PC-3 (cell line): ENCODE measurements around the gene IRGM. TPM values are rescaled to one million over a fixed set of nuclear protein-coding genes. Genes with fewer than 3 reads are reported as not detected.

Experiments
- ATAC-seq: fragments of 200-7000 bp; cut with Tn5 transposase; 2 replicates; pipeline ENCODE4 v1.9.1; 2020; ENCODE audit warnings: mild to moderate bottlenecking, moderate library complexity
- BruUV-seq: library from RNA; stranded (reverse); fragments of 400-500 nt; replicated peaks from 2 replicates; lab custom pipeline; 2021; lab: Mats Ljungman, UMichigan
- CTCF ChIA-PET: fragments of 300-600 bp; sonication (Branson Sonifier 250); formaldehyde crosslinking; loops from one replicate; lab custom pipeline; 2022; ENCODE audit warnings: antibody characterized with exemption; lab: Charles Lee
- POLR2A ChIA-PET: fragments of 300-600 bp; sonication (Branson Sonifier 250); formaldehyde crosslinking; loops from one replicate; lab custom pipeline; 2022; ENCODE audit warnings: antibody characterized with exemption; ENCODE audit not compliant: unreplicated experiment; lab: Charles Lee
- DNase-seq: peaks from one replicate; pipeline ENCODE4 v3.0.0-alpha.2; 2015
- H2AFZ ChIP-seq: fragments of 300-600 bp; sonication (generic); 2 replicates; pipeline ENCODE4 v1.6.0; 2016; ENCODE audit warnings: antibody characterized with exemption, low read length
- H3F3A ChIP-seq: fragments of 300-600 bp; sonication (generic); one replicate; pipeline ENCODE4 v1.6.0; 2017; ENCODE audit warnings: antibody characterized with exemption, low read length, control low read depth, mild to moderate bottlenecking; ENCODE audit not compliant: unreplicated experiment
- H3K27ac ChIP-seq: fragments of 300-600 bp; sonication (generic); 2 replicates; pipeline ENCODE4 v1.5.1; 2016; ENCODE audit warnings: mild to moderate bottlenecking, low read length
- H3K27me3 ChIP-seq: fragments of 300-600 bp; sonication (generic); 2 replicates; pipeline ENCODE4 v1.6.1; 2016; ENCODE audit warnings: low read length, mixed read lengths
- H3K36me3 ChIP-seq: fragments of 300-600 bp; sonication (generic); 2 replicates; pipeline ENCODE4 v1.6.1; 2016; ENCODE audit warnings: low read depth, mixed run types, low read length, mixed read lengths
- H3K4me1 ChIP-seq: fragments of 300-600 bp; sonication (generic); 2 replicates; pipeline ENCODE4 v1.5.1; 2016; ENCODE audit warnings: low read length; ENCODE audit not compliant: insufficient read depth
- H3K4me2 ChIP-seq: fragments of 300-600 bp; sonication (generic); 2 replicates; pipeline ENCODE4 v1.6.0; 2016; ENCODE audit warnings: low read length
- H3K4me3 ChIP-seq: fragments of 300-600 bp; sonication (generic); 2 replicates; pipeline ENCODE4 v1.5.1; 2016; ENCODE audit warnings: mild to moderate bottlenecking, low read length, mixed read lengths
- H3K79me2 ChIP-seq: fragments of 300-600 bp; sonication (generic); 2 replicates; pipeline ENCODE4 v1.6.1; 2017; ENCODE audit warnings: low read length, mixed read lengths
- H3K9ac ChIP-seq: fragments of 300-600 bp; sonication (generic); 2 replicates; pipeline ENCODE4 v1.6.0; 2016; ENCODE audit warnings: mild to moderate bottlenecking, low read length
- H3K9me2 ChIP-seq: fragments of 300-600 bp; sonication (generic); replicated peaks from 2 replicates; pipeline ENCODE4 v1.6.1; 2016; ENCODE audit warnings: mixed run types, low read length, mixed read lengths
- H3K9me3 ChIP-seq: fragments of 300-600 bp; sonication (generic); 2 replicates; pipeline ENCODE4 v1.6.1; 2016; ENCODE audit warnings: low read length, mixed read lengths
- H4K20me1 ChIP-seq: fragments of 300-600 bp; sonication (generic); 2 replicates; pipeline ENCODE4 v1.6.1; 2016; ENCODE audit warnings: low read length, mixed read lengths
- CTCF ChIP-seq: fragments of 300-600 bp; sonication (generic); conservative IDR thresholded peaks from 2 replicates; pipeline ENCODE4 v1.5.1; 2017; ENCODE audit warnings: antibody characterized with exemption, low read depth, mild to moderate bottlenecking, low read length
- EZH2 ChIP-seq: fragments of 300-600 bp; sonication (generic); IDR thresholded peaks from one replicate; pipeline ENCODE4 v1.6.1; 2017; ENCODE audit warnings: antibody characterized with exemption, mild to moderate bottlenecking, low read length; ENCODE audit not compliant: unreplicated experiment
- EZH2phosphoT487 ChIP-seq: fragments of 300-600 bp; sonication (generic); IDR thresholded peaks from 2 replicates; pipeline ENCODE4 v1.6.1; 2018; ENCODE audit warnings: mild to moderate bottlenecking, antibody characterized with exemption, low read length, borderline replicate concordance
- intact Hi-C: fragments of 100-400 bp; cut with micrococcal nuclease; formaldehyde crosslinking; loops from 2 replicates; pipeline ENCODE4 v1.9.0; 2023
- total RNA-seq: library from RNA; depleted of rRNA; stranded (reverse); fragments of >200 nt; gene quantifications from 2 replicates; pipeline ENCODE4 v1.2.3, GENCODE V29; 2014

Gene IRGM
- total RNA-seq, 1 experiment from 2014 or later, result not detected

DNA sequence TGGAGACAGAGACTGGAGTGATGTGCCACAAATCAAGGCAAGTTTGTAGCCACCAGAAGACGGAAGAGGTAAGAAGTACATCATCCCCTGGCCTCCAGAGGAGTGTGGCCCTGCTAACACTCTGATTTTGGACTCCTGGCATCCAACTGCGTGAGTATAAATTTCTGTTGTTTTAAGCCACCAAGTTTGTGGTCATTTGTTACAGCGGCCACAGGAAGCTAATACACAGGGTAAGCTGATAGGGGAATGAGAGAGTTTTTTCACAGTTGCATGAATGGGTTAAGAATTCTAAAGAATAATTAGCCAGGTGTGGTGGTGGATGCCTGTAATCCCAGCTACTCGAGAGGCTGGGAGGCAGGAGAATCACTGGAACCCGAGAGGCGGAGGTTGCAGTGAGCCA, 41.9 kb upstream of the IRGM start:
- Histone ChIP-seq H3K27ac (no peak overlapping the region), H3F3A (no peaks in the 10 kb centered on the region), H3K36me3 (0 out of 2 replicates have a peak, but pooled peaks cover 3% of the 10 kb centered on the region), H2AFZ (no peak overlapping the region), H3K9me2 (no peaks in the 10 kb centered on the region), H4K20me1 (no peaks in the 10 kb centered on the region), H3K4me1 (no peaks in the 10 kb centered on the region), H3K9me3 (no peaks in the 10 kb centered on the region), H3K79me2 (no peaks in the 10 kb centered on the region), H3K4me3 (no peak overlapping the region), H3K9ac (no peak overlapping the region), H3K27me3 (no peaks in the 10 kb centered on the region), H3K4me2 (no peak overlapping the region)
- DNase-seq, result no peak
- no TSS peak for BruUV-seq
- ChIA-PET POLR2A (no interaction called here), CTCF (no interaction called here)
- intact Hi-C loops, result no loop called here
- TF ChIP-seq EZH2phosphoT487 (no peak), EZH2 (no peak), CTCF (no peak)
- ATAC-seq, result no peak

- DNase-seq (no peak), ATAC-seq (no peak)
- H3K9me2 ChIP-seq, result no peaks in the 10 kb centered on the region
- TF ChIP-seq EZH2phosphoT487 (no peak), EZH2 (no peak), CTCF (no peak)
- no peaks in the 10 kb centered on the region for H3F3A ChIP-seq
- no peak overlapping the region for H2AFZ ChIP-seq
- H3K4me1 ChIP-seq, result no peaks in the 10 kb centered on the region
- ChIA-PET CTCF (no interaction called here), POLR2A (no interaction called here)
- no peak overlapping the region for H3K27ac ChIP-seq
- H3K79me2 ChIP-seq, result no peaks in the 10 kb centered on the region
- no peaks in the 10 kb centered on the region for H3K9me3 ChIP-seq
- no peak overlapping the region for H3K9ac ChIP-seq
- no peaks in the 10 kb centered on the region for H3K36me3 ChIP-seq
- no peak overlapping the region for H3K4me2 ChIP-seq
- H3K27me3 ChIP-seq, result no peaks in the 10 kb centered on the region
- intact Hi-C loops, result no loop called here
- H3K4me3 ChIP-seq, result no peak overlapping the region
- H4K20me1 ChIP-seq, result no peaks in the 10 kb centered on the region
- no TSS peak for BruUV-seq
Observed at GRCh38 chr5:150809363-150809762, 37.0 kb upstream of the IRGM start.

DNA sequence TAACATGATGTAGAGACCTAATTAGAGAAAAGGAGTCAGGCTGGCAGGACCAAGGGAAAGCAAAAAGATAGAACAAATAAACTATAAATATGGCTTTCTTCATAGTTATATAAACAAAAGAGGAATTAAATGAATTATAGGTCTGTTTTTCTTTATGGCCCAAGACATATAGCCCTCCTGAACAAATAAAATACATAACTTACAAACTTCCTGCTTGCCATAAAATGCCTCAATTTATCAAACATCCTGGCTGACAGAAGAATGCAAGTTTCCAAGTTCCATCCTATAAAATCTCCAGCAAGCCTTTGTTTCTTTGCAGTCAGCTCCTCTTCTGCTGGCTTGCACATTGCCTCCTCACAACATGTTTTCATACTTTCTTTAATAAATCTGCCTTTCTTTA, 31.3 kb upstream of the IRGM start:
- no peak for DNase-seq
- intact Hi-C loops, result no loop called here

More for the DNA sequence above, 31.3 kb upstream of the IRGM start:
- H3K9me3 ChIP-seq, result no peaks in the 10 kb centered on the region
- no peaks in the 10 kb centered on the region for H3F3A ChIP-seq
- no peak overlapping the region for H3K9ac ChIP-seq
- no peaks in the 10 kb centered on the region for H3K27me3 ChIP-seq
- POLR2A ChIA-PET, result no interaction called here
- H4K20me1 ChIP-seq, result no peaks in the 10 kb centered on the region
- H3K79me2 ChIP-seq, result no peaks in the 10 kb centered on the region
- H2AFZ ChIP-seq, result no peak overlapping the region
- H3K27ac ChIP-seq, result no peak overlapping the region
- no peak for ATAC-seq
- H3K4me2 ChIP-seq, result no peak overlapping the region
- no TSS peak for BruUV-seq
- H3K36me3 ChIP-seq, result no peaks in the 10 kb centered on the region
- no peaks in the 10 kb centered on the region for H3K4me1 ChIP-seq
- no peak overlapping the region for H3K4me3 ChIP-seq
- TF ChIP-seq EZH2phosphoT487 (no peak), EZH2 (no peak), CTCF (no peak)
- no peaks in the 10 kb centered on the region for H3K9me2 ChIP-seq
- CTCF ChIA-PET, result no interaction called here
